GM18519 (cell line): ENCODE results near the gene BRF1.

ENCODE experiments used
- ATAC-seq: cut with Tn5 transposase; IDR thresholded peaks from one replicate; pipeline ENCODE4 v1.9.1; 2021; ENCODE audit warnings: mild to moderate bottlenecking, moderate library complexity; ENCODE audit not compliant: unreplicated experiment, low FRiP score

The BRF1 gene

DNA sequence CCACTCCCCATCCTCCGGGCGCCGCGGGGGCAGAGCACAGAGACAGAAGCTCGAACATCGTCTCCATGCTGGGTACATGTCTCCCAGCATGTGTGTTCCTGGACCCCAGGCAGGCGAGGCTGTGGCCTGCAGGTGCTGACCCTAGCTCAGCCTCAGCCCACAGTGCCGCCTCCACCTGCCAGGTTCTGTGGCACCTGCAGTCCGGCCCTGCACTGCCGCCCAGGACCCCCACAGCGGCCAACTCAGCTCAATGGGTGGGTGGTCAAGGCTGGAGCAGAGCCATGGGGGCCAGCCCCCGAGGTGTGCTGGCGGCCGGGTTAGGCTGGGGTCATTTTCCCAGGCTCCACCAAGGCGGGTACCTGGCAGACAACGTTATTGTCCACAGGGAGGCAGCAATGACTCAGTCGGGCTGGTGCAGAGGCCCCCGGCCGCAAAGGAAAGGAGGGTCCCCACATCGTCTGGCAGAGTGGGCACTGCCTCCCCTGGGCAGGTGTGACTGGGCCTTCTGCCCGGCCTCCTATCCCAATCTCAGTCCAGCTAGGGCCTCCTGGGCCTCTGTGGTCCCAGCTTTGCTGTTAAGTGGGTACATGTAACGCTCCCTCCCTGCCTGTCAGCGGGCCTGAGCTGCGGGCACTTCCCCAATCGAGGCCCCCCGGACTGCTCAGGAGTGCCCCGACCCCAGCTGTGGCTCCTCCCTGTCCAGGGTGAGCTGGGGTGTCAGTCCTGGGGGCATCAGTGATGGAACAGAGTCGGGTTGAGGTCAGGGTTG is 99.5 kb downstream of the BRF1 start:
- ATAC-seq = no peak

DNA sequence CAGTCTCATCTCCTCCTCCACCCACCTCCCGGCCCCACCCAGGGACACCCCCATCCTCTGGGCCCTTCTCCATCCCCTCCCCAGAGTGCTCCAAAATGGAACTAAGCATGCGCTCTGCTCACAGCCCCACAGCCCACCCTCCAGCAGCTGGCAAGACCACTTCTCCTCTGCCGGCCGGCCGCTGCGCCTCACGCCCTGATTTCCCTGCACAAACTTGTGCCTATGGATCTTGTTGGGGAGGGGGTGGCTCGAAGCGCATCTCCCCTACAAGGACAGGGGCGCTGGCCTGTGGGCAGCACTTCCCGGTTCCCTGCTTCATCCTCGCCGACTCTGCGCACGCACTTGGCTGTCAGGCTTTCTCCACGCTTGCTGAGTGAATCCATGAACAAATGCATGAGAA is 100.2 kb downstream of the BRF1 start:
- no peak for ATAC-seq

DNA sequence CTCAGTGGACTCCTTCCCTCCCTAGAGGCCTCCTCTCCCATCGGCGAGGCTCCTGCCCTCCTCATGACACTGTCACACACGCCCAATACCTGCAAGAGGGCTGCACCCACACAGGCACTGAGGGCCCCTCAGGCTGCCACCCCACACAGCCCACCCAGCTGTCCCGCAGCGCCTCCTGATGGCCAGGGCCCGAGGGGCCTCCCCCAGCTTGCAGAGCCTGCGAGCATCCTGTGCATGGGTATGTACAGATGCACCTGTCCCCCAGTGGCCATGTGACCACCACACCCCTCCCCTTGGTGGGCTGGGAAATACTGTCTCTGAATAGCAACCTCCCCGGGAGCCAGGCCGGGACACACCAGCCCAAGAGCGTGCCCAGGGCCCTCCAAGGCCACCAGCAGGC is 100.7 kb downstream of the BRF1 start:
- ATAC-seq = no peak

DNA sequence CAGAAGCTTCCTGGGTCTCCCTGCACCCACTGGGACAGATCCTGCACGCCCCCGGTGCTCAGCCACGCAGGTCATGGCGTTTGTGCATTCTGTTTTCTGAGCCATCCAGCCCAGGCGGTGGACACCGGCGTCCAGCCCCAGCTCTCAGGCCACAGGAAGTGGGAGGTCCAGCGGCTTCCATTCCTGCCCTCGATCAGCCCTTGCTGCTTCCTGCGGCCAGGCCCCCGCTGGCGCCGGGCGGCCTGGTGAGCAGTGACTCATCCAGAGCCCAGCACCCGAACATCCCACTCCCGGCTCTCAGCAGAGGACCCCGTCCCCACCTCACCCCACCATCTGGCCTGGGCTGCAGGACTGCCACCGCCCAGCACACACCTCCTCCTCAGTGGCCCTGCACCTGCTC is 101.7 kb downstream of the BRF1 start:
- no peak for ATAC-seq

DNA sequence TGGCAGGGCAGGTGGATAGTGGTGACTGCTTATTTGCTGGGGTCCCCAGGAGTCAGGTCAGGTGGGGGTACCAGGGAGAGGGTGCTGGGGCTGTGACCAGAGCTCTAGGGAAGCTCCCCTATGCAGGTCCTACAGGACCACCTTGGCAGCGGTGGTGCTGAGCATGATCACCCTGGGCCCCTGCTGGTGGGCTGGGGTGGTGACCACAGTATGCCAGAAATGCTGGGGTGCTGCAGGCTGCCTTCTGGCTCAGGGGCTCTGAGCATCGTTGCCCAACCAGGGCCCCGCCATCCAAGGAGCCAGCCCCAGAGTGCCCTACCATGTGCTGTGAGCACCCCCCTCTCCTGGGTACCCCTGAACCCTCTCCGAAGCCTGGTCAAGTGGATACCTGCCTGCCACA is 102.2 kb downstream of the BRF1 start:
- no peak for ATAC-seq

- no peak for ATAC-seq
Measured at GRCh38 chr14:105197211-105197641, 103.6 kb downstream of the BRF1 start.

DNA sequence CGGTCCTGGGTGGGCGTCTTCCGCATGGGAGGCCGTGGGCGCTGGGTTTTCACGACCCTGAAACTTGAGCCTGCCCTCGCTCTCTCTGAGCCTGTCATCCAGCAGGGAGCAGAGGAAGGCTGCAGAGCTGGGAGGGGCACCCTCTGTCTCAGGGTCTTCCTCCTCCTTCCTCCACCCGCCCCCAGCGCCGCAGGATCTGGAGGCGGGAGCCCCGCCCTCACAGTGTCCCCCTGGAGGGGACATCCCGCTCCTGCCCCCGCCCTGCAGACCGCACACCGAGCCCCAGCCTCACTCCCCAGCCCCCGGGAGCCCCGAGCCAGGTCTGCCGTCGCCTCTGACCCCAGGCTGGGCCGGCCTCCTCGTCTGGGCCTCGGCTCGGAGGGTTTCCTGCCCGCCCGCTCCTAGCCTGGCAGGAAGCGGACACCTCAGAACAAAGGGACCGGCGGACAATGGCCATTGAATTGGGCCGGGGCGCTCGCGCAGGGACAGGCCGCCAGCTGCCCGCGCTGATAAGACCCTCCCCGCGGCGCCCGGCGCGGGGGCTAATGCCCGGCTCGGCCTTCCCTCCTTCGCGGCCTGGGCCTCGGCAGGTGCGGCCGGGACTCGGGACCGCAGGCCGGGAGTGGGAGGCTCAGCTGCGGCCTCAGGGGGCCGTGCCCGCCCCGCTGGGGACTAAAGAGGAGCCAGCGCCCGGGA is 104.4 kb downstream of the BRF1 start:
- no peak for ATAC-seq

GRCh38 chr14:105195522-105196264 is 105.1 kb downstream of the BRF1 start:
- ATAC-seq = no peak

DNA sequence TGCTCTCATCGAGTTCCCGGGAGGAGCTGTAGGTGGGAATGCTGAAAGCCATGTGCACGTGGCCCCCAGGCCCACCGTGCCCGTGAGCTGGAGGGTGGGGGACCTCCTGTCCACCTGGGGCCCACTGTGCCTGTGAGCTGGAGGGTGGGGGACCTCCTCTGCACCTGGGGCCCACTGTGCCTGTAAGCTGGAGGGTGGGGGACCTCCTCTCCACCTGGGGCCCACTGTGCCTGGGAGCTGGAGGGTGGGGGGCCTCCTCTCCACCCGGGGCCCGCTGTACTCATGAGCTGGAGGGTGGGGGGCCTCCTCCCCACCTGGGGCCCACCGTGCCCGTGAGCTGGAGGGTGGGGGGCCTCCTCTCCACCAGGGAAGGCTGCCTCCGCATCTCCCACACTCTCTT is 105.8 kb downstream of the BRF1 start:
- no peak for ATAC-seq

GRCh38 chr14:105193916-105194782 is 106.7 kb downstream of the BRF1 start:
- no peak for ATAC-seq

DNA sequence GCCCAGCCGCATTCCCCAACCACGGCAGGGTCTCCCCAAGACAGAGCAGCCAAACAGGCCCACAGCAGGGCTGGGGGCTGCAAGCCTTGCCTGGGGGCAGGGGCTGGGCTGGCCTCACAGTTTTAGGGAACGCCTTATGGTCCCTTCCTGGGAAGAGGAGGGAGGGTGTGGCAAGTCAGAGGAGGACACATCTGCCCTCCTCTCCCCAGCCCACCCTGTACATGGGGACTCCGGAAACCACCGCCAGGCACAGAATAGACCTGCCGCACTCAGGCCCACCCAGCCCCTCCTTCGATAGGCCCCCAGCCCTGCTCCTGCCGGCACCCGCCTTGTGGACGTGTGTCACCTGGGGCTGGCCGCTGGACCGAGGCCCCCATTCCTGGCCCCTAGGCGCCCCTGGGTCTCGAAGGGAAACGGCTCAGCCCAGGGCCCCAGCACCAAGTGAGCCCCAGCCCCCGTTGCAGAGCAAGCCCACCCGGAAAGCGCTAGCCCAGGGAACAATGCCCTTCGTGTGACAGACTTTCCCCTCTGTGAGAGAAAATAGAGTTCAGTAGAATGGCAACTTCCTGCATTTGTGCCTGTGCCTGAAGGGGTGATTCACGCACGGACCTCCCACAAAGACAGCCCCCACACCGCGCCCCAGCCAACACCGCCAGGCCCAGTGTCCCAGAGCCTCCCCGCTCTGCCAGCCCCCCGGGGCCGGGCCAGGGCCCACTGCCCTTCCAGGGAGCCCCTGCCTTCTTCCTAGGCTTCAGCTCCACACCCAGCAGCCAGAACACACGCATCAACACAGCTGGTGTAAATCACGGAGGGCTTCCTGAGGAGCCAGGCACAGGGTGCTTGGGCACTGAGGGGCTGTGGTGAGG is 107.7 kb downstream of the BRF1 start:
- no peak for ATAC-seq

DNA sequence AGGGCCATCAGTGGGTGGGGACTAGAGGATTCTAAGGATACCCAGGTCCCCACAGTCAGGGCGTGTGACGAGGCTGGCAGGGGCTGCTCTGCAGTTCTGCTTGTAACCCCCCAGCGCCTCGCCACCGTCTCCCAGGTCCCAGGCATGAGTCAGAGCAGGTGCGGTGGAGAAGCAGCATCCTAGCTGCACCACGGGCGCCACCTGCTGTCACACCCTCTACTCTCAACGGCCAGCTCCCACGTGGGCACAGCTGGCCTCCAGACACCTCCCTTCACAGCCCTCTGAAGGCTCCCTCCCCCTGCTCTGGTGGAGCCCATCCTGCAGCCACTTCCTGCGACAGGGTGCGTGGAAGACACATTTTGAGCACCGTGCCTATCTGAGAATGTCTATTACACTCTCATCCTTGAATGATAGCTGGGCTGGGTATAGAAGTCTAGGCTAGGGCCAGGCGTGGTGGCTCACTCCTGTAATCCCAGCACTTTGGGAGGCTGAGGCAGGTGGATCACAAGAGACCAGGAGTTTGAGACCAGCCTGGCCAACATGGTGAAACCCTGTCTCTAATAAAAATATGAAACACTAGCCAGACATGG is 112.8 kb downstream of the BRF1 start:
- ATAC-seq = no peak

- no peak for ATAC-seq
Measured at GRCh38 chr14:105187116-105187515, 113.7 kb downstream of the BRF1 start.

- ATAC-seq = no peak
Measured at GRCh38 chr14:105185973-105186372, 114.8 kb downstream of the BRF1 start.

DNA sequence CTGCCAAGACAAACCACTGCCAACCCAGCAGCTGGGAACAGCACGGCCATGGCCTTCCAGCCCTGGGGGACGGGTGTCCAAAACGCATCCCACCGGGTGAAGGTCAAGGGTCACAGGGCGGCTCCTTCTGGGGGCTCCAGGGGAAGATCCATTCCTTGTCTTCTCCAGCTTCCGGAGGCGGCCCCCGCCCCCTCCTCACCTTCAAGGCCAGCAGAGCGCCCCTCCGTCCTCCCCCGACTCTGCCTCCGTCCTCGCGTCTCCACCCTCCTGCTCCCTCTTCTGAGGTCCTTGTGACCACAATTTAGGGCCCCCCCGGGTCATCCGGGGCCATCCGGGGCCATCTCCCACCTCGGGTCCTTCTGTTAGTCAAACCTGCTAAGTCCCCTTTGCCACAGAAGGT is 115.8 kb downstream of the BRF1 start:
- no peak for ATAC-seq

DNA sequence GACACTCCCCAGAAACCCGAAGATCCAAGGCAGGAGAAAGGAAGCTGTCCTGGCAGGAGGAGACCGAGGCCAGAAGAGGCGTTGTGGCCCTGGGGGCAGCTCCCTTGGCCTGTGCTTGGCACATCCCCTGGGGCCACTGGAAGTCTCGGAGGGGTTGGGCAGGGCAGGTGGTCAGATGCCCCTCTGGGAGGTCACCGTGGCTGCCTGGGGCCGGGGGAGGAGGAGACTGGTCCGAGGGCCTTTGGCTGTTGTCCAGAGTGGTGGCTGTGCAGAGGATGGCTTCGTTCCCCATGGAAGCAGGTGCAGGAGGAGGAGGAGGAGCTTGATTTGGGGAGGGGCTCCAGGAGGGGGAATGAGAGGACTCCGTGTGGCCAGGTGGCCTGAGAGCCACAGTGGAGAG is 116.3 kb downstream of the BRF1 start:
- ATAC-seq = no peak

GRCh38 chr14:105182296-105183020 is 118.3 kb downstream of the BRF1 start:
- ATAC-seq = no peak

DNA sequence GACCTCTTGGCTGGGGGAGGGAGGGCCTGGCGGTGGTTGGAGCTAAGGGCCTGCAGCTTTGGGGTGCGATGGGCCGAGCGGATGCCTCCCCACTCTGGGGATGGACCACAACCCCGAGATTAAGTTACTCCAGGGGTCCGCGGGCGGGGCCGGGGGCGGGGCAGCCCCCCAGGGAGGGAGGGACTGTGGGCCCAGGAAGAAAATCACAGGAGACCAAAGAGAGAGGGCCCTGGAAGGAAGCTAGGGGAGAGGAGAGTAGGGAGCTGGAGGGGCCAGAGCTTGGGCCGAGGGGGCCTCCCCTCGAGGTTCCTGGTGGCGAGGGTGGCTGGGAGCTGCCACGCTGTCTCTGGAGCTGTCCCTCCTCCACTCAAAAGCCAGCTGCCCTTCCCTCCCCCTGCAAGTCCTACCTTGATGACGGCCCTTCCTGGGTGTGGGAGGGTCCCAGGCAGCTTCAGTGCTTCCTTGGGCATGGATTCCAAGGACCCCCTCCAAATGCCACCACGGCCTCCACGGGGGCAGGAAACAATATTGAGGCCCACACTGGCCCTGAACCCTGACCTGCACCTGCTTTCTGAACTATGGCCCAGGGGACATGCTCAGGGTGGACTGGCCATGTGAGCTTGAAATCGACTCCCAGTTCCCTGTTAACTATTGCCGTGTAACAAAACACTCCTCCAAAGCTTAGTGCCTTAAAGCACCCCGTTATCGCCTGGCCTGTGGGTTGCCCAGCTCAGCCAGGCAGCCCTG is 119.1 kb downstream of the BRF1 start:
- ATAC-seq = no peak
